Cardiac muscle cell (in vitro differentiated cells and primary cell): Measurements from ENCODE around the gene TTC29. TPM values are rescaled to one million over a fixed set of nuclear protein-coding genes. Genes with fewer than 3 reads are reported as not detected.
A peak's percentile ranks its signal among the peaks of the same experiment; 100 is the strongest.

ENCODE experiments used
- DNase-seq, 2 donors: peaks; one replicate each; pipeline versions ENCODE4 v3.0.0 to v3.0.0-alpha.2; 2010 to 2017; ENCODE audit warnings: low read depth in 1 of 2, low spot score in 1 of 2
- H3K27ac ChIP-seq: fragments of 200-600 bp; sonication (generic); 2 replicates; pipeline ENCODE4 v1.5.1; 2016
- H3K27me3 ChIP-seq: fragments of 200-600 bp; sonication (generic); 2 replicates; pipeline ENCODE4 v1.6.0; 2016; ENCODE audit warnings: control low read depth
- H3K36me3 ChIP-seq: fragments of 200-600 bp; sonication (generic); 2 replicates; pipeline ENCODE4 v1.5.1; 2016; ENCODE audit warnings: control low read depth
- H3K4me1 ChIP-seq: fragments of 200-600 bp; sonication (generic); 2 replicates; pipeline ENCODE4 v1.8.1; 2017; ENCODE audit warnings: low read depth, mild to moderate bottlenecking, mixed run types
- H3K4me3 ChIP-seq: fragments of 200-600 bp; sonication (generic); 2 replicates; pipeline ENCODE4 v1.5.1; 2016; ENCODE audit warnings: mild to moderate bottlenecking
- H3K9me3 ChIP-seq: fragments of 200-600 bp; sonication (generic); 2 replicates; pipeline ENCODE4 v1.5.1; 2017; ENCODE audit warnings: low read depth, mild to moderate bottlenecking, control low read depth
- polyA plus RNA-seq: library from polyadenylated mRNA; unstranded; fragments of >200 nt; fragmentation: Nextera tagmentation; extraction: Ambion mirVana; gene quantifications from 2 replicates; pipeline ENCODE4 v1.2.1, GENCODE V29; 2016
- total RNA-seq: library from RNA; depleted of rRNA; stranded (reverse); fragments of >200 nt; gene quantifications from 2 replicates; pipeline ENCODE4 v1.2.3, GENCODE V29; 2016
- TF ChIP-seq, protein P1 (sequence below): IDR thresholded peaks from 2 replicates; pipeline ENCODE4 v1.5.1; 2012; ENCODE audit warnings: low read depth, mild to moderate bottlenecking, low read length

TTC29 gene
- total and polyA plus RNA-seq, 2 experiments from 2014 or later, result 0.09 to 0.45 TPM

GRCh38 chr4:146790515-146790914 lies 155.1 kb downstream of the TTC29 start:
- Histone ChIP-seq H3K4me1 (no peaks in the 10 kb centered on the region), H3K9me3 (no peaks in the 10 kb centered on the region), H3K27me3 (no peaks in the 10 kb centered on the region), H3K36me3 (no peaks in the 10 kb centered on the region), H3K4me3 (no peak overlapping the region), H3K27ac (no peak overlapping the region)
- DNase-seq, result no peak
- TF ChIP-seq, protein P1, sequence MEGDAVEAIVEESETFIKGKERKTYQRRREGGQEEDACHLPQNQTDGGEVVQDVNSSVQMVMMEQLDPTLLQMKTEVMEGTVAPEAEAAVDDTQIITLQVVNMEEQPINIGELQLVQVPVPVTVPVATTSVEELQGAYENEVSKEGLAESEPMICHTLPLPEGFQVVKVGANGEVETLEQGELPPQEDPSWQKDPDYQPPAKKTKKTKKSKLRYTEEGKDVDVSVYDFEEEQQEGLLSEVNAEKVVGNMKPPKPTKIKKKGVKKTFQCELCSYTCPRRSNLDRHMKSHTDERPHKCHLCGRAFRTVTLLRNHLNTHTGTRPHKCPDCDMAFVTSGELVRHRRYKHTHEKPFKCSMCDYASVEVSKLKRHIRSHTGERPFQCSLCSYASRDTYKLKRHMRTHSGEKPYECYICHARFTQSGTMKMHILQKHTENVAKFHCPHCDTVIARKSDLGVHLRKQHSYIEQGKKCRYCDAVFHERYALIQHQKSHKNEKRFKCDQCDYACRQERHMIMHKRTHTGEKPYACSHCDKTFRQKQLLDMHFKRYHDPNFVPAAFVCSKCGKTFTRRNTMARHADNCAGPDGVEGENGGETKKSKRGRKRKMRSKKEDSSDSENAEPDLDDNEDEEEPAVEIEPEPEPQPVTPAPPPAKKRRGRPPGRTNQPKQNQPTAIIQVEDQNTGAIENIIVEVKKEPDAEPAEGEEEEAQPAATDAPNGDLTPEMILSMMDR, result no peak

GRCh38 chr4:146787731-146788130 lies 157.9 kb downstream of the TTC29 start:
- H3K27me3 ChIP-seq, result no peaks in the 10 kb centered on the region
- H3K36me3 ChIP-seq, result no peaks in the 10 kb centered on the region
- no peaks in the 10 kb centered on the region for H3K9me3 ChIP-seq
- no peaks in the 10 kb centered on the region for H3K4me1 ChIP-seq
- no peak for DNase-seq
- TF ChIP-seq, protein P1, result no peak
- H3K27ac ChIP-seq, result no peak overlapping the region
- no peak overlapping the region for H3K4me3 ChIP-seq

DNA sequence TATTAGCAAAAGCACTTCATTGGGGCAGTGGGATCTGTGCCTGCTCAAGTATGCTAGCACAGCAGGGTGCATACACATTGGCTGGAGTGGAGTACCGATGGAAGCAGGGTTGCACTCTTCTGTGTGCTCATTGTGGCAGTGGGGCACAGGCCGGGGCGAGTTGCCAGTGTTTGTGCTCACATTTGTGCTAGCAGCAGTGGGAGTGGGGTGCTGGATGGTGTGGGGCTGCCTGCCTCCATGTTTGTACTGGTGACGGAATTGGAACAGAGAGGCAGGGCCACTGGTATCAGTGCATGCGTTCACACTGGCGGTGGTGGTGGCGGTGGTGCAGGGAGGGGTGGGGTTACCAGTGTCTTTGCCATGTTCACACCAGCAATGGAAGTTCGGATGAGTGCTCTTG lies 169.0 kb downstream of the TTC29 start:
- Histone ChIP-seq H3K4me1 (no peaks in the 10 kb centered on the region), H3K27ac (no peak overlapping the region)

GRCh38 chr4:146763560-146763959 lies 182.1 kb downstream of the TTC29 start:
- Histone ChIP-seq H3K9me3 (no peaks in the 10 kb centered on the region), H3K36me3 (no peaks in the 10 kb centered on the region), H3K4me1 (no peaks in the 10 kb centered on the region), H3K27me3 (no peaks in the 10 kb centered on the region), H3K27ac (no peak overlapping the region), H3K4me3 (no peak overlapping the region)
- TF ChIP-seq, protein P1, result no peak
- DNase-seq, result no peak

More for the DNA sequence above, 169.0 kb downstream of the TTC29 start:
- TF ChIP-seq, protein P1, result no peak
- Histone ChIP-seq H3K36me3 (no peaks in the 10 kb centered on the region), H3K9me3 (no peaks in the 10 kb centered on the region), H3K4me3 (no peak overlapping the region), H3K27me3 (no peaks in the 10 kb centered on the region)
- DNase-seq, result no peak

DNA sequence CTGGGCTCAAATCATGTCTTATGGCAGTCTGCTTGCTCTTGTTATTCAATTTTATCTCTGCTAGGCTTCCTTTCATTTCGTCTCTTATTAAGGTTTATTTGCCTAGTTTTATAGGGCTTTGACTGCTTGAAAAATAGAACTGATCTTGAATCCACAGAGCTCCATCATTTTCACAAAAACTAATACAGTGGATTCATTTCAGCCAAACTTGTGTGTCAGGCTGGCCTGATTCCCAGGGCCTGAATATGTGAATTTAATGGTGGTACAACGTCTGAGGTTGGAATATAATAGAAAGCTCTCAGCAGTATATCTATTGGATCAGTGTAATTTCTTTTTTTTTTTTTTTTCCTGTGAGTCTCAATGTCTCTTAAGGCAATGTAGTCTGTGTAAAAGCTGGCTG lies 183.6 kb downstream of the TTC29 start:
- TF ChIP-seq, protein P1, result no peak
- H3K4me3 ChIP-seq, result no peak overlapping the region
- no peak overlapping the region for H3K27ac ChIP-seq
- no peaks in the 10 kb centered on the region for H3K27me3 ChIP-seq
- no peak for DNase-seq
- no peaks in the 10 kb centered on the region for H3K4me1 ChIP-seq
- no peaks in the 10 kb centered on the region for H3K9me3 ChIP-seq
- H3K36me3 ChIP-seq, result no peaks in the 10 kb centered on the region

- Histone ChIP-seq H3K27me3 (no peaks in the 10 kb centered on the region), H3K36me3 (no peaks in the 10 kb centered on the region), H3K9me3 (no peaks in the 10 kb centered on the region), H3K4me1 (no peaks in the 10 kb centered on the region), H3K27ac (no peak overlapping the region), H3K4me3 (no peak overlapping the region)
- peak in 1 of 2 donors; percentile 9 for DNase-seq
- TF ChIP-seq, protein P1, result no peak
These were observed 203.2 kb downstream of the TTC29 start for GRCh38 chr4:146742416-146742815.
